NT2/D1 (cell line): ENCODE results near the gene ABHD6.
A peak's percentile ranks its signal among the peaks of the same experiment; 100 is the strongest.
"Not testable (repeated sequence)": the region's sequence is repeated elsewhere in the genome, so short reads cannot be mapped to it uniquely, and the experiment has no call there.

Source experiments
- DNase-seq: peaks from one replicate; pipeline ENCODE4 v3.0.0-alpha.2; 2011; ENCODE audit warnings: low read depth, low spot score
- H3K27me3 ChIP-seq: 2 replicates; pipeline ENCODE4 v1.6.0; 2011; ENCODE audit warnings: mild to moderate bottlenecking; ENCODE audit not compliant: insufficient read length, insufficient read depth
- H3K36me3 ChIP-seq: 2 replicates; pipeline ENCODE4 v1.6.1; 2011; ENCODE audit warnings: mild to moderate bottlenecking, low read length, mixed read lengths; ENCODE audit not compliant: insufficient read depth, insufficient read length
- H3K4me1 ChIP-seq: 2 replicates; pipeline ENCODE4 v1.5.1; 2011; ENCODE audit not compliant: insufficient read depth, insufficient read length
- H3K4me3 ChIP-seq: 2 replicates; pipeline ENCODE4 v1.5.1; 2011; ENCODE audit warnings: low read depth; ENCODE audit not compliant: insufficient read length
- H3K9ac ChIP-seq: 2 replicates; pipeline ENCODE4 v1.6.0; 2011; ENCODE audit warnings: low read depth; ENCODE audit not compliant: insufficient read length
- H3K9me3 ChIP-seq: 2 replicates; pipeline ENCODE4 v1.5.1; 2011; ENCODE audit warnings: mild to moderate bottlenecking, low read length; ENCODE audit not compliant: insufficient read depth
- SUZ12 ChIP-seq: IDR thresholded peaks from 2 replicates; pipeline ENCODE4 v1.6.1; 2011; ENCODE audit not compliant: insufficient read length, insufficient read depth; ENCODE audit errors: extremely low read depth
- YY1 ChIP-seq: IDR thresholded peaks from 2 replicates; pipeline ENCODE4 v1.6.1; 2011; ENCODE audit not compliant: insufficient read length, insufficient read depth
- ZNF274 ChIP-seq: IDR thresholded peaks from 2 replicates; pipeline ENCODE4 v1.6.1; 2011; ENCODE audit warnings: mild to moderate bottlenecking, low read depth, low read length

The ABHD6 gene

DNA sequence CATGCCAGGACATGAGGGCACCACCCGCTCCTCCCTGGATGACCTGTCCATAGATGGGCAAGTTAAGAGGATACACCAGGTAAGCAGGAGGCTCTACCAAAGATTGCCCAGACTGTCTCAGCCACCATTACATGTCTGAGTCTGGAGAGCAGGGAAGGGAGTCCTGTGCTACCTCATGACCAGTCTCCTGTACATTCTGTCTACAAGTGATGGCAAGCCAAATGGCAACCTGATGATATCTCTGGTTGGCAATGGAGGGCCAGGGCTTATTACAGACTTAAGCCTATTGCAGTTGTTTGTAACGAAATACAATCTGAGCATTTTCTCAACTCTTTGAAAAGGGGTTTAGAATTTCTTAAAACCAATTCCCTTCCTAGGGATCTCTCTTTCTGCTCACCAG is 31.8 kb downstream of the ABHD6 start:
- no peak for DNase-seq
- TF ChIP-seq YY1 (no peak), ZNF274 (no peak), SUZ12 (no peak)
- Histone ChIP-seq H3K4me3 (no peak overlapping the region), H3K9me3 (no peaks in the 10 kb centered on the region), H3K27me3 (no peaks in the 10 kb centered on the region), H3K9ac (no peak overlapping the region), H3K36me3 (peaks cover 6% of the 10 kb centered on the region), H3K4me1 (no peaks in the 10 kb centered on the region)

DNA sequence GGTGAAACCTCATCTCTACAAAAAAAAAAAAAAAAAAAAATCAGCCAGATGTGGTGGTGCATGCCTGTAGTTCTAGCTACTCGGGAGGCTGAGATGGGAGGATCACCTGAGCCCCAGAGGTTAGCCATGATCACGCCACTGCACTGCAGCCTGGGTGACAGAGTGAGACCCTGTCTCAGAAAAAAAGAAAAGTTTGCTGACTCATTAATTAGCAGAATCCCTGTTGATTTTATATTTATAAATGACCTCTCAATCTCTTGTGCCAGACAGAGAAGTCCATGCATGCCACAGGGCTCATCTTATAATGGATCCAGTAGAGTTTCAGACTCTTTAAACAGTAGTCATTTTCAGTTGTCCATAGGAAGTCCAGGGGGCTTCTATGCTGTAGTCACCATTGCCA is 32.9 kb downstream of the ABHD6 start:
- Histone ChIP-seq H3K4me1 (no peaks in the 10 kb centered on the region), H3K9ac (no peak overlapping the region)
- no peak for DNase-seq

GRCh38 chr3:58271901-58272501 is 34.4 kb downstream of the ABHD6 start:
- no peak overlapping the region for H3K9ac ChIP-seq

More for the DNA sequence above, 32.9 kb downstream of the ABHD6 start:
- no peaks in the 10 kb centered on the region for H3K27me3 ChIP-seq
- no peaks in the 10 kb centered on the region for H3K9me3 ChIP-seq
- no peak overlapping the region for H3K4me3 ChIP-seq
- TF ChIP-seq YY1 (no peak), SUZ12 (no peak), ZNF274 (no peak)
- peaks cover 6% of the 10 kb centered on the region for H3K36me3 ChIP-seq

GRCh38 chr3:58272891-58273290 is 35.3 kb downstream of the ABHD6 start:
- TF ChIP-seq ZNF274 (no peak), YY1 (no peak), SUZ12 (no peak)
- H3K4me1 ChIP-seq: no peaks in the 10 kb centered on the region
- no peak overlapping the region for H3K4me3 ChIP-seq
- no peaks in the 10 kb centered on the region for H3K27me3 ChIP-seq
- H3K9me3 ChIP-seq: no peaks in the 10 kb centered on the region
- H3K36me3 ChIP-seq: peaks cover 6% of the 10 kb centered on the region
- H3K9ac ChIP-seq: no peak overlapping the region
- DNase-seq: no peak

More at GRCh38 chr3:58271901-58272501, 34.4 kb downstream of the ABHD6 start:
- TF ChIP-seq ZNF274 (no peak), SUZ12 (no peak), YY1 (no peak)
- Histone ChIP-seq H3K9me3 (no peaks in the 10 kb centered on the region), H3K4me3 (no peak overlapping the region), H3K4me1 (no peaks in the 10 kb centered on the region), H3K36me3 (peaks cover 6% of the 10 kb centered on the region), H3K27me3 (no peaks in the 10 kb centered on the region)
- DNase-seq: no peak

DNA sequence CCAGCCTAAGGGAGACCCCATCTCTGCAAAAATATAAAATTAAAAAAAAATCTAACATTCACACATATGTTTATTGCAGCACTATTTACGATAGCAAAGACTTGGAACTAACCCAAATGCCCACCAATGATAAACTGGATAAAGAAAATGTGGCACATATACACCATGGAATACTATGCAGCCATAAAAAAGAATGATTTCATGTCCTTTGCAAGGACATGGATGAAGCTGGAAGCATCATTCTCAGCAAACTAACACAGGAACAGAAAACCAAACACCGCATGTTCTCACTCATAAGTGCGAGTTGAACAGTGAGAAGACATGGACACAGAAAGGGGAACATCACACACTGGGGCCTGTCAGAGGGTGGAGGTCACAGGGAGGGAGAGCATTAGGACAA is 35.8 kb downstream of the ABHD6 start:
- not testable (repeated sequence) for H3K9me3 ChIP-seq, DNase-seq, H3K27me3 ChIP-seq, H3K4me3 ChIP-seq, H3K36me3 ChIP-seq, H3K9ac ChIP-seq, H3K4me1 ChIP-seq

GRCh38 chr3:58274027-58274614 is 36.5 kb downstream of the ABHD6 start:
- Histone ChIP-seq H3K4me3 (no peak overlapping the region), H3K9me3 (no peaks in the 10 kb centered on the region), H3K36me3 (peaks cover 4% of the 10 kb centered on the region), H3K27me3 (no peaks in the 10 kb centered on the region), H3K4me1 (no peaks in the 10 kb centered on the region), H3K9ac (no peak overlapping the region)
- TF ChIP-seq YY1 (no peak), SUZ12 (no peak), ZNF274 (no peak)
- DNase-seq: no peak

DNA sequence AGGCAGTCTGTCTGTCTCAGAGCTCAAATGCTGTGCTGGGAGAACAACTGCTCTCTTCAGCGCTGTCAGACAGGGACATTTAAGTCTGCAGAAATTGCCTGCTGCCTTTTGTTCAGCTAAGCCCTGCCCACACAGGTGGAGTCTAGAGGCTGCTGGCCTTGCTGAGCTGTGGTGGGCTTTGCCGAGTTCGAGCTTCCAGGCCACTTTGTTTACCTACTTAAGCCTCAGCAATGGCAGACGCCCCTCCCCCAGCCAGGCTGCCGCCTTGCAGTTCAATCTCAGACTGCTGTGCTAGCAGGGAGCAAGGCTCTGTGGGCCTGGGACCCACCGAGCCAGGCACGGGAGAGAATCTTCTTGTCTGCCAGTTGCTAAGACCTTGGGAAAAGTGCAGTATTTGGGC is 43.5 kb downstream of the ABHD6 start:
- Histone ChIP-seq H3K9ac (no peak overlapping the region), H3K4me3 (no peak overlapping the region), H3K4me1 (no peaks in the 10 kb centered on the region), H3K27me3 (no peaks in the 10 kb centered on the region), H3K9me3 (no peaks in the 10 kb centered on the region), H3K36me3 (peaks cover 5% of the 10 kb centered on the region)
- TF ChIP-seq SUZ12: no peak
- peak; percentile 2 for TF ChIP-seq YY1
- DNase-seq: peak; percentile 70
